T-helper 1 cell (primary cell): ENCODE data around the gene GAS6.

Experiments
- DNase-seq, 5 donors: peaks; one replicate each; pipeline ENCODE4 v3.0.0-alpha.2; 2012 to 2020

The GAS6 gene

DNA sequence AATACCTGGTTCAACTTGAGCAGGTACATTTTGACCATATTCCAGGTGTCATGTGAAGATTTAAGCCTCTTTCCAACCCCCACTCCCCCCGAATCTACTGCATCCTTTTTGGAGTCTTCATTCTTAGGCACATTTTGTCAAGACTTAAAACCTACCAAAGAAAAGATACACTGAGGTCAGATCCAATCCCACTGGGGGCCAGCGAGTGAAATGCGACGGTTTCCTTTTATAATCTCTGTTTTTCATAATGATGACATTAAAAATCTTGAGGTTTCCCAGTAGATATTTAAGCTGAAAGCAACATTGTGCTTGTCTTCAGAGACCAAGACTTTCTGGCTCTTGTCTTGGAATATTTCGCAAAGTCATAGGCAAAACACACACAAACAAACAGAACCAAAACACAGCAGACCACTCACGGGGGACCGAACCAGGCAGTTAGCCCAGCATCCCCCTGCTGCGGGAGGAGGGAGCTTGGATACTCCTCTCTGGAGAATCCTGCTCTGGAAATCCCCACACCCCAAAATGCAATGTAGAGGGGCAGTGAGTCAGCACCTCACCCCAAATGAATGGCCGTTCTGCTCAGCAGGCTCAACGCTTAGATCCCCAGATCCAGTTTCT, 506 bp upstream of the GAS6 start:
- DNase-seq, result no peak

GRCh38 chr13:113862931-113863523, 849 bp downstream of the GAS6 start:
- DNase-seq, result no peak

- no peak for DNase-seq
These were observed 1.5 kb downstream of the GAS6 start for GRCh38 chr13:113862191-113862930.

GRCh38 chr13:113861433-113862030, 2.3 kb downstream of the GAS6 start:
- DNase-seq, result no peak

DNA sequence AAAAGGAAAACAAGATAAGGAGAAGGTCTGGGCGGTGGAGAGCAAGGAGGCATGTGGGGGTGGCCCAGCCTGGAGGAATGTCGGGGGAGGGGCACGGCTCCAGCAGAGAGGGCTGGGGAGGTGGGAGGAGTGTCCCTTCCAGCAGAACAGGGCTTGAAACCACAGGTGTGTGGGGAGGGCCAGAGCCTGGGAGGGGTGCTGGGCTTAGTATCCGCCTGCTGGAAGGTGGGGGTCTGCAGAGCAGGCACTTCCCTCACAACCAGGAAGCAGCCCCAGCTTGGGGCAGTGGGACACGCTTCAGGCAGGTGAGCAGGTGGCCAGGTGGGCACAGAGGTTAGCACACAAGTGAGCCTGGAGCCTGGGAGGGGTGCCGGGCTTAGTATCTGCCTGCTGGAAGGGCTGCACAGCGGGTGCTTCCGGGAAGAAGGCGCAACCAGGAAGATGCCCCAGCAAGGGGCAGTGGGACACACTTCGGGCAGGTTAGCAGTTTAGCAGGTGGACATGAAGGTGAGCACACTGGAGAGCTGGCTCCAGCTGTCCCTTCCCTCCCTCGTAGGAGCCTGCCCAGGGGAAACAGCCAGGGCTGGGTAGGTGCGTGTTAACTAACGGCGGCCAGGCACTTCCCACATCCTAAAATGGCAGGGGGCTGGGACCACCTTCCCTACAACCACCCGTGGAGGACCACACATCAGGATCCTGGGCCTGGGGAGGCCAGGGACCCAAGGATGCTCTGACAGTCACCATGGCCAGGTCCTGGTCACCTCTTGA, 3.0 kb downstream of the GAS6 start:
- no peak for DNase-seq

DNA sequence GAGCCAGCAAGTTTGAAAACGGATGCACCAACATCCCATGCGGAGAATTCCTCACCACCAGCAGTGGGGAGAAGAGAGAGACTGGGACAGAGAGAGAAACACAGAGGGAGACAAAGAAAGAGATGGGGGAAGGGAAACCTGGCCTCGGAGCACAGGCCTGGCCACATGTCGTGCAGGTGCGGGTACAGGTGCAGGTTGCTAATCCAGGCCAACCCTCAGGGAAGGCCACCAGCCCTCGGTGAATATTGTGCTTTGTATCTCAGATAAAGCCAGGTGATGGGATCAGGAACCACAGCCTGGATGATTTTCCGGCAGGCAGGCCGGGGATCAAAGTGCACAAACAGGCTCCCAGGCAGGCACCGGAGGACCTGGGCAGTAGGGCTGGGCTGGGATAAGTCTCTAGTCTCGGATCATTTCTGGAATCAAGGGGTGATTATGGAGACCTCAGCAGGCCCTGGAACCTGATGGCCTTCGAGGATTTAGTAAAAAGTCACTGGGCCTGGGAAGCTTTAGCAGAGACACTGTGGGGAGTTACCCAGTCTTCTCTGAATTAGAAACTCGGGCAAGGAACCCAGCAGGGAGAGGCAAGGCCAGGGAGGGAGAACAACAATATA, 3.7 kb downstream of the GAS6 start:
- no peak for DNase-seq

DNA sequence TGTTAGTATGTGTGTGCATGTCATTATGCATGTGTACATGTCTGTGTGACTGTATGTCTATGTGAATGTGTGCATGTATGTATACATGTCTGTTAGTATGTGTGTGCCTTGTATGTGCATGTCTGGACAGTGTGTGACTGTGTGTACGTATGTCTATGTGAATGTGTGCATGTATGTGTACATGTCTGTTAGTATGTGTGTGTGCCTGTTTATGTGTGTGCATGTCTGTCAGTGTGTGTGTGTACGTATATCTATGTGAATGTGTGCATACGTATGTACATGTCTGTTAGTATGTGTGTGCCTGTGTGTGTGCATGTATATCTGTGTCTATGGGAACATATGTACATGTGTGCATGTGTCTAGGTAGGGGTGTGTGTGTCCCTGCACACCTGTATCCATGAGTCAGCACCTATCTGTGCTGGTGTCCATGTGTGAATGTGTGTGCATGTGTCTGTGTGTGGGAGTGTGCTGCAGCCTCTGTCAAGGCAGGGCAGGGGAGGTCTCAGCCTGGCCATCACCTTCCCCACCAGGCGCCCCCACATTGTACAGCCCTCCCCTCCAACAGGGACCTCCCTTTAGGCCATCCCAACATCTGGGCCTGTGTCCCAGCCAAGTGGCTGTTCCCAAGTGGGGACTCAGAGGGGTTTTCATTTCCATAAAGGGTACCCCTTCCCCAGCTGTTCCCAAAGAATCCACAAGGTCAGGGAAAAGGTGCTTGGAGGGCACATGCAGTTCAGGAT, 4.4 kb downstream of the GAS6 start:
- no peak for DNase-seq

DNA sequence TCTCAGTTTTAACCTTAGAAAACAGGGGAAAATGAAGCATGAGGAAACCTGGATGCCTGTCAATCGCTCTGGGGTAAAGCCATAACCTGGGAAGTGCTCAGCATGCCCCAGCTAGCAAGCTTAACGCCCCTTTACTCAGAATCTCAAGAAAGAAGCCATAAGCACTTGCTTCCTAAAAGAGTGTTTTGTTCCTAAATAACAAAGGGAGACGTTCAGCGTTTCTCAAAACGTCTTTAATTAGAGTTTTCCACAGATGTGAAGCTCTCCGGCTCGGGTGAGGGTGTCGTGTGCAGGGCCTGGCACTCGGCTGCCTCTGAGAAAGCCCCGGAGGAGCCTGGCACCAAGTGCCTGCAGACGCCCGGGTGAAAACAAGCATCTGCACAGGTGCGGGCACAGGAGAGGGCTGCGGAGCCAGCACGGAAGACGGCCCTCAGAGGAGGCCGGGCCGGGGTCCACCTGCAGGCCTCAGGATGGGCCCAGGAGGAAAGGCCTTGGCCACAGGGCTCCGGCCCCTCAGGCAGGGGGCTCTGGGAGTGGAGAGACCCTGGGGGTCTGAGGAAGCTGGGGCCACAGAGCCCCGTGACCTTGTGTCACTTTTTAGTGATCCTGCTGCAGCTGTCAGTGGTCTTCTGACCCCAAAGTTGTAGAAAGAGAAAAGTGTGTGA, 6.2 kb downstream of the GAS6 start:
- DNase-seq, result no peak

- DNase-seq, result no peak
These were observed 7.2 kb downstream of the GAS6 start for GRCh38 chr13:113856716-113857065.

DNA sequence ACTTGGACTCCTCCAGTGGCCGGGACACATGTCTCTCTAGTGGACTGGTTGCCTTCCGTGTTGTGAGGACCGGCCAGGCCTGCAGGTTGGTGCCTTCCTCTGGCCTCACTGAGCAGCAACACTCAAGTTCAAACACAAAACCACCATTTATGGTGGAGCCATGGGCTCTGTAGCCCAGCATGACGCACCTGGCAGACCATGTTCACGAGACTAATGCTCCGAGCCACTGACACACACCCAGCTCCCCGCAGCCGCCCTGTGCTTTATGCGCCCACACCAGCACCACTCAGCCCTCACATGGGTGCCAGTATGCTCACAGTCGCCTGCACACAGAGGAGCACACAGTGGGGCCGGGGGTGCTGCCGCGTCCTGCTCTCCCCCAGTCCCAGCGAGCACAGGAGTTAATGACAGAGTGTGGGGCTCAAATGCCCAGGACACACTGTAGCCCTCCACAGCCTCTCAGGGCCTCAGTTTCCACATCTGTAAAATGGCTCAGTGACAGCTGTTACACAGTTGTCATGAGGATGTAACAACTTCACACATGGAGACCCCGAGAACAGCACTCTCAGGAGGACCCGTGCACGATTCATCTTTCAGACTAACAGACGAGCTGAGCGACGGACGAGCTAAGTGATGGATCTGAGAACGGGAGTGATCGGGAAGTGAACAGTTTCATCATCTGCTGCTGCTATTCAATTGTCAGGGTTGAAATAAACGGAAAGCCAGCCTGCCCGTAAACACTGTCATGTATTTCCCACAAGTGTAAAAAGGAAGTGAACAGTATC, 7.8 kb downstream of the GAS6 start:
- no peak for DNase-seq

- DNase-seq, result no peak
These were observed 8.6 kb downstream of the GAS6 start for GRCh38 chr13:113855012-113855921.

DNA sequence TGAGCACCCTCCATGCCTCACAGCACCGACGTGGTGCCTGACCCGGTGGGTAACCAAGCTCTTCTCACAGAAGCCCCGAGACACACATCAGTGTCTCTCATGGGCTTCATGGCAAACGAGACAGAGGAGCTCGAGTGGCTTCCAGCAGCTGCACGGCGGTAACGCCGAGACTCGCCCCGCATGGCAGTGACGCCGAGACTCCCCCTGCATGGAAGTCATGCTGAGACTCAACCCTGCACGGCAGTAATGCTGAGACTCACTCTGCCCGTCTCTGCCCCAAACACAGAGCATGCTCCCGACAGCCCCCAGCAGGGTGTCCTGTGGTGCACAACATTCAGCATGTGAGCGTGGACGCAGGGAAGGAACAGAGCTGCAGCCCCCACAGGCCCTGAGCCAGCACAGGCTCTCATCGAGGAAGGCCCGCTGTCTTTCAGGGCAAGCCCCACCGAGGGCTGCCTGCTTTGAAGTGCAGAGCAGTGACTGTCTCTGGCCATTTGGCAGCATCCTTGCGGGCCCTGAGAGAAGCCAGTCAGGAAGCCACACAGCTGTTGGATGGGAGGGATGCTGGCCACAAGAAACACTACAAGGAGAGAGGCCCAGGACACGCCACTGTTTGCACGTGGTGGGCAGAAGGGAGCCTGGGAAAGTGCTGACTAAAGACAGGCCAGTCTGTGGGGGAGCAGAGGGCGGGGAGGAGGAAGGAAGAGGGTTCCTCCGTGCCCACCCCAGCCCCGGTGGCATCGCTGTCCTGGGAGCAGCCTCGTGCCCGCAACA, 9.5 kb downstream of the GAS6 start:
- DNase-seq, result no peak

DNA sequence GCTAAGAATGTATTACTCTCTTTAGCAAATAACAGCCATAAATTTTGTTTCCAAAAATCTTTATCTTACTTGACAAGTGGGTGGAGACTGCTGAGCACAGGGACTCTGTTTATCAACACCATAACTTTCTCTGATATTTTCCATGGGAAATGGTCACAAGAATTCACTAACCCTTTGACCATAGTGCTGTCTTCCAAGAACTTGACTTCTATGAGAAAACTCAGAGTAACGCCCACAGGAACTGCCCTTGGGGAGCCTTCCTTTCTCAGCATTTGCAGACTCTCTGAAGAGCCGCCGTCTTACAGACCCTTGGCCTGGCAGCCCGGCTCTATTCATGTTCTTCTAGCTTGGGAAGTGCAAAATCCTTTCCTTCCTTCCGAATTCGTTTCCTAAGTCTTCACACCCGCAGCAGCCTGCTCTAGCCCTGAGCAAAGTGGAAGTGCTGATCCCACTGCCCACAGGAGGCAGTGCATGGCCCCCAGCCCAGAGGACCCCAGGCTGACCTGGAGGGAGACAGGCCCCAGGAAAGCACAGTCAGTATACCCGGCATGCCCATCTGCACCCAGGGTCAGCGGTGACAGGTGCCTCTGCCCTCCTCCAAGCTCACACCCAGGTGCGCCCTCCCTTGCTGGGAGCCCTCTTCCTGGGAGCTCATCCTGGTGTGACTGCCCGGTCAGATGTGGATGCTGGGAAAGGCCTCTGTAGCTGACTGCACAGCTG, 10.2 kb downstream of the GAS6 start:
- DNase-seq, result no peak

DNA sequence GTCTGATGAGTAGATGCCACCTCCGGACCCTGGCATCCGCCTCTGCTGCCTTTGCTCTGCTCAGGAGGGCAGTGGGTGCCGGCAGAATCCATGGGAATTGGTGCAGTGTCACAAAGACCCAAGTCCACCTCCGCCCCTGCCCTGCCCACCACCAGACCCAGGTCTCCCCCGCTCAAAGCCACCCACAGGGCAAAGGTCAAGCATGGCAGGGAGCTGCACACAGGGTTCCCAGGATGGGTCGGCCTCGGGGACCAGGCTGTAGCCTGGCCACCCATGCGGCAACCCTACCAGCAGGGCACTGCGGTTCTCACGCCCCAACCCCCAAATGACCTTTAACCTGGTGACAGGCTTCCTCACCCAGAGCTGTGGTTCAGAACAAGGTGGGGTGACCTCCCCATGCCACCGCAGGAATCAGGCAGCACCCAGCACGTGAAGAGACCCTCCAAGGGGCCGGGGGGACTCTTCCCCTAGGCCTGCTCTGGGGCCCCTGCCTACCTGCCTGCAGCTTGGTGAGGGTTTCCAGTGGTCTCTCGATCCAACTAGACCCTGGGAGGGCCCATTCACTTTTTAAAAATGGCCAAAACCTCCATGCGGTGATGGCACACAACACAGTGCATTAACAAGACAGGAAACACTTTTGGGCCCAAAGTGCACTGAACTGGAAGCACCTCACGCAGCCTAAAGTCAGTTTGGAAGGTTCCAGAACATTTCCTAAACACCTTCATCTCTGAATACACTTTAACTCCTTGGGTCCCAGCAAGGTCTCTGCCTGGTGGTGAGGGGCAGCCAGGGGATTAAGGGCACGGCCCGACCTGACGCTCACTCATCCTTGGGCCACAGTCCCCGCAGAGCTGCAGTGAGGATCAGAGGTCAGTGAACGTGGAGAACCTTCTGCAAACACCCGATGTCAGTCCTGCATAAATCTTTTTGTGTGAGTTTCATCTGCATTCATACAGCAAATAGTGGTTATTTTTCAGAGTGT, 11.0 kb downstream of the GAS6 start:
- DNase-seq, result no peak

- DNase-seq, result no peak
These were observed 11.9 kb downstream of the GAS6 start for GRCh38 chr13:113851826-113852535.

- no peak for DNase-seq
These were observed 12.4 kb downstream of the GAS6 start for GRCh38 chr13:113851480-113851803.
